NCI-H524 (cell line): Measurements from ENCODE around the gene CAMTA1.
"Not testable (repeated sequence)": the region's sequence is repeated elsewhere in the genome, so short reads cannot be mapped to it uniquely, and the experiment has no call there.

Source experiments
- DNase-seq, 2 experiments: peaks; one replicate each; lab custom pipeline; 2025; lab: John Stamatoyannopoulos, UW

Gene CAMTA1

DNA sequence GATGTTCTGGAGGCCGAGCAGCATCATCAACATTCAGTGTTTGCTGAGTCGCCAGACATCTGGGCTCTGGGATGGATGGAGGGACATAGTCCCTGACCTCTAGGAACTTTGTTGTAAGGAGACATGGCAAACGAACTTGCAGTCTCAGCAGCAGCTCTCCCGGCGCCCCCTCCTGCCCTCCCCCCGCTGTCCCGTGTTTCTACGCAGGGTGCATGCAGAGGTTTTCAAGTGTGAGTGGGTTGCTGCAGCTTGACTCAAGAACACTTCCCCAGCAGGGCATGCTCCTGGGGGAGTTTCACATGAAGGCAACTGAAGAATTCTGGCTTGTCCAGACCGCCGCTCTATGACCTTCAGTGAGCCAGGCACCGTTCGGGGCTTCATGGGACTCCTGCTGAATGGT, 121.9 kb downstream of the CAMTA1 start:
- DNase-seq, result no peak

DNA sequence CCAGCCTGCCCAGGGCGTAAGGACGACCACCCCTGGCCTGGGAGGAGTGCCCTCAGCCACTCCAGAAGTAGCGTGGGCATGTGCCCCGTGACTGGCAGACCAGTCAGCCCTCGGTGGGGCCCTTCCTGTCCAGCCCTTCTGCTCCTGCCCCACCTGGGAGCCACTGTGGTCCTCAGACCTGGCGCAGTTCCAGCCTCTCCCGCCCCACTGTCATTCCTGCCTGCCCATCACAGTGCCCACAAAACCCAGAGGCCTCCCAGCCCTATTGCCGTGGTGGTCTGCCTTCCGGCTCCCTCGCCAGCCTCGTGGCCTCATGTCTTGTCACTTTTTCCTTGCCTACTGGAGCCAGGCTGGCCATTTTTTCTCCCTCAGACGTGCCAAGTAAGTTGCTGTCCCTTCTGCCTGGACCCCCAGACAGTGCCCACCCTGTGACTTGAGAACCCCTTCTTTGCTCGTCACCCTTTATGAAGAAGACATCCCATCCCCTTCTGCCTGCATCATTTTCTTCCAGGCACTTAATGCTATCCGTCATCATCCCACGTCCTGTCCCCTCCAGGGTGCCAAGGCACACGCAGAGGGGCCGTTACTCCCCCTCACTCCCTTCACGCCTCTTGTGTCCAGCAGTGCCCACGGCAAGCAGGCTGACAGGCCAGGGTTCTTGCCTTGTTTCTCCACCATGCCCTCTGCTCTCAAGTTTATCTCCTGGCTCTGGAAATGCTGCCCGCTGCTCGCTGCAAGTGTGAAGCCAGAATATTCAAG, 122.6 kb downstream of the CAMTA1 start:
- DNase-seq, result no peak

DNA sequence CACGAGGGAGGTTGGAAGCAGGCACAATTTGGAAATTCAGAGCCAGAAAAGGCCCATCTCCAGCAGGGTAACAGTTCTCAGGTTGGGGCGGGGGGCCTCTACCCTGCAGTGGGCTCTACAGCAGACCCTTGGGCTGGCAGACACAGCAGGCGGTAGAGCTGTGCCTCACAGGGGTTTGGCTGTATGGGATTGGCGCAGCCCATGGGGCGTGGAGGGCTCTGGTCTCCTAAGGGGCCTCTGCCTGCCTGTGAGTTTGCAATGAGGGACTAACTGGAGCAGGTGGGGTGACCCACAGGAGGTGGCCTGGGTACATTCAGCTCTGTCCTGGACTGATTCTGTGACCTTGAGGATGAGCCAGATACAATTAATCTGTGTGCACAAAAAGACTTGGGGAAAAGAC, 124.1 kb downstream of the CAMTA1 start:
- DNase-seq, result no peak

DNA sequence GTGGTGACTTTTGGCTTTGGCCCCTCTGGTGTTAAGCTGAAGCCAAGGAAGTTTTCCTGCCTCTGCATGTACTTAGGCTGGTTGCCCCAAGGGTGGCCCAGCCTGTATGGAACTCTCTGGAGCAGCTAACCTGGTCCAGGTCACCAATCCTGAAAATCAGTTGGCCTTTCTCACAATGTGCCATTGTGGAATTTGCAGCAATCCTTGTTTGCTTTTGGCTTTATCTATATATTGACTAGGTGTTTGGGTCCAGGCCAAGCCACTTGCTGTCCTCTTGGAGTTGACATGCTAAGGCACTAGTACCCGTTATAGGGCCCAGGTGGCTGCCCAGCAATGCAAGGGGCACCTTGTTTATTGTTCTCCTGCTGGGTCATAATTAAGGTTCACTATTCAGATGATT, 124.6 kb downstream of the CAMTA1 start:
- DNase-seq, result no peak

DNA sequence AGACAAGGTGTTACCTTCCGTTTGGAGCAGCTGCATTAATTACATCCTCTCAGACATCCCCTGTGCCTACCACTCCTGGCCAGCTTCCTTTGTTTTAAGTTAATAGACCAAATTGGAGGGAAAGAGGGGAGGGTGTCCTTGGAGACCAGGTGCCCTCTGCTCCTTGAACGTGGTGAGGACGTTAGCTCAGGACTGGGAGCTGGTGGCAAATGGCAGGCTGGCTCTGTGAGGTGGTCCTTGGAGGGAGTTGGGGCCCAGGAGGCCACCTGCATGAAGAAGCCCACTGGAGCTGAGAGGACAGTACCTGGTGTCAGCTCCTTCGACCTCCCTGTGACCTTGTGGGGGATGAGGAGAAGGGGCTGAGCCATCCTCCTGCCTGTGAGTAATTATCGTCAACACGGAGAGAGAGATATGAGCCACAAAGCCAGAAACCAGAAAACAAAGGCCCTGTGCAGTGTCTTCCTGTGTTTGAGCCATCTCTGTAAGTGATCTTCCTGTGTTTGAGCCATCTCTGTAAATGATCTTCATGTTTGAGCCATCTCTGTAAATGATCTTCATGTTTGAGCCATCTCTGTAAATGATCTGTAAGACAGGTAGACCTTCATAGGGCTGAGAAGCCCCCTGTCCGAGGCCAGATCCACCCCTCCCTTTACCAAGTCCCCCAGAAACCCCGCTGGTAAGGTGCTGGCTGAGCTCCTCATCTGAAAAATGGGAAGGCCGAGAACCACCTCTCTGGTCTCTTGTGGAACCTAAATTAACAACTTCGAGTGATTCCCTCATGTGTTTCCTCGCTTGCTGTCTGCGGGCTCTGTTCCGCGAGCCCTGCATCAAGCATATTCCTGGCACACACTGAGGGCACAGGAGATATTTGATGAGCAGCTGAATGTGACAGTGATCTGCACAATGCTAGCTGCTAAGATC, 126.0 kb downstream of the CAMTA1 start:
- no peak for DNase-seq

DNA sequence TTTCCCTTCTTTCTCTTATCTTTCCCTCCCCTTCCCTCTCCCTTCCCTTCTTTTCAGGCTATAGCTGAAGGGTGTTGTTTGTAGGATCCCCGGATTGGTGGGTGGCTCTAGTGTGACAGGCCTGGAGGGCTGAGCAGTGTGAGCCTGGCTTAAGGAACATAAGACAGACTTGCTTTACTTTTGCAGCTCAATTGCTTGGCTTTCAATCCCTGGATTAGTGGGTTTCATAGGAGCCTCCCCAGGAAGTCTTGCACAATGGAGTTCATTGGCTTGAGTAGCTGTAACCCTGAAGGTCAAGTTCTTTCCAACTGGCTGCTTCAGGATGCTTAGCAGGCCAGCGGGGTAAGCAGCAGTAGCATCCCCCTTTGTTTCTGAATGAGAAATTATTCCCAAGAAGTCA, 126.7 kb downstream of the CAMTA1 start:
- no peak for DNase-seq

DNA sequence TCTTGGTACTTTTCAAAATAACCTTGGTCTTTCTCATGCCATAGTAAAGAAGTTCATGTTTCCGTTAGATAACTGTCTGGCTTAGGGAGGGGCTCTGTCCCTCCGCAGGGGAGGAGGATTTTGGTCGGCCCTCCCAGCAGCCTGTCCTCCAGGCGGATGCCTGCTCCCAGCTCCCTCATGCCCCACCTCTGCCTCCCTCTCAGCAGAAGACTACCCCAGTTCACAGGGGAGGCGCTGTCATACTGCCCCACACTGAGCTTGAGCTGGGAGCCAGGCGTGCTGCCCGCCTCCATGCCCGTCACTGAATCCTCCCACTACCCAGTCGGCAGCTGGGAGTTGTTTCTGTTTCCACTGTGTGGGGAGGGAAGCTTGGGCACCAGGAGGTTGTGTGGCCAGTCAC, 127.3 kb downstream of the CAMTA1 start:
- no peak for DNase-seq

DNA sequence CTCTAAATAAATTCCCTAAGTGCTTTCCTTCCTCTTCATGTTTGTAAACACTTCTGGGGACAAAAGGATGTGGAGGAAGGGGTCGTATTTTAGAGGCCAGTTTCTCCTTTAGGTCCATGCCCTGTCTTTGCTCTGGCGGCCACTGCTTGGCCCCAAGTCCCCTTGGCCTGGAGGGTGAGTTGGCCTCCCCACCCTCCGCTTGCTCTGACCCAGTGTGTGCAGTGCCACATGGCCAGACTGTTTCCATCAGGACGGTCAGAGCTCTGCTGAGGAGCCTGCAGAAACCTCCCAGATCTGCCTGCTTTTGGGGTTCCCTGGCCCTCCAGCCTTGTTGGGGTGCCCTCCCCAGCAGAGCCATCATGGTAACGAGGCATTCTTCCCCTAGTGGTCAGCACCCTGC, 127.8 kb downstream of the CAMTA1 start:
- DNase-seq, result no peak

DNA sequence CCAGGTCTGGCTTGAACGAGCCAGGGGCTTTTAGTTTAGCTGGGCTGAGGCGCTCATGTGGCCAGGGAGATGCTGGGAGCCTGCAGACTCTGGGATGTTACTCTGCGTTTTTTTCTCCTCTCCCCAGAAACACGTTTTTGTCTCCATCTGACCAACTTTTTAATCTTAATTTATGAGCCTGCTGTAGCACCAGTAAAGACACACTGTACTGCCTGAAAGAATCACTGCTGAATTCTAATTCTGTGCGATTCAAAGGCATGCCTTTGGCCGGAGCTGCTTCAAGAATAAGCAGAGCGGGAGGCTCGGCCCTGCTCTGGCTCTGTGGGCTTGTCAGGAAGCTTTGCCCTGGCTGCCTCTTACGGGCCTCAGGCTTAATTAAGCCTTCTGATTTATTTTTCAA, 129.5 kb downstream of the CAMTA1 start:
- no peak for DNase-seq

DNA sequence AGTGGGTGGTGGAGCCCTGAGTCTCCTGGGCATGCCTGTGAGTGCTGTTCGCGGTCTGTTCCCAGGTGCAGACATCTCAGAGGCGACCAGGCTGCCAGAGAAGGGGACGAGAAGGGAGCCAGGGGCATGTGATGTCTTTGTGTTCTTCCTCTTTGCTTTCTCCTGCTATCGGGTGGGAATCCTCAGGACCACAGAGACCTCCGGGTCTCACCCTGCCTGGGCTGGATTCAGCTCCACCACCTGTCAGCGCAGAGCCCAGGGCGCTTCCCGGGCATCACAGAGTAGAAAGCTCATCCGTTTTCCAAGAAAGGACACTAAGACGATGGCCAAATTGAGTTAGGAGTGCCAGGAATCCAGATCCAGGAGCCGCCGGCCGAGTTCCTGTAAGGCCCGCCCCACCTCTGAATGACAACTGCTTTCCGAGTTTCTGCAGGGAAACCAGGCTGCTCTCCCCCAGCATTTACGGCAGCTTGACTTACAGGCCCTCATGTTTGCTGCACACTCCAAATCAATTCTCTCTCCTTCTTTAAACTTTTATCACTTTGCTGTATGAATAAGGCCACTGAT, 130.8 kb downstream of the CAMTA1 start:
- no peak for DNase-seq

DNA sequence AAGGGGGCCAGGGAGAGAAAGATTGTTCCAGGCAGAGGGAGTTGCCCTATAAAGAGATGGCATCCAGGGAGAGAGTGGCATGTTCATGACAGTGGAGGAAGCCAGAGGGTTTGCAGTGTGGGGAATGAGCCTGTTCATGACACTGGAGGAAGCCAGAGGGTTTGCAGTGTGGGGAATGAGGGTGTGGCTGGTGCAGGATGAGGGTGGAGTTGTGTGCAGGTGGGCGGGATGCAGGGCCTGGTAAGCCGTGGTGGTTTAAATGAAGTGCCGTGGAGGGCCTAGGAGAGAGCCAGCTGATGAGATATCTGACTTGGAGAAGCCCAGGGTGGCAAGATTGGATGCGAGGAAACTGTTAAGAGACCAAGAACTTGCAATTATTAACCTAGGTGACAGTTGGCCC, 131.8 kb downstream of the CAMTA1 start:
- DNase-seq, result no peak

DNA sequence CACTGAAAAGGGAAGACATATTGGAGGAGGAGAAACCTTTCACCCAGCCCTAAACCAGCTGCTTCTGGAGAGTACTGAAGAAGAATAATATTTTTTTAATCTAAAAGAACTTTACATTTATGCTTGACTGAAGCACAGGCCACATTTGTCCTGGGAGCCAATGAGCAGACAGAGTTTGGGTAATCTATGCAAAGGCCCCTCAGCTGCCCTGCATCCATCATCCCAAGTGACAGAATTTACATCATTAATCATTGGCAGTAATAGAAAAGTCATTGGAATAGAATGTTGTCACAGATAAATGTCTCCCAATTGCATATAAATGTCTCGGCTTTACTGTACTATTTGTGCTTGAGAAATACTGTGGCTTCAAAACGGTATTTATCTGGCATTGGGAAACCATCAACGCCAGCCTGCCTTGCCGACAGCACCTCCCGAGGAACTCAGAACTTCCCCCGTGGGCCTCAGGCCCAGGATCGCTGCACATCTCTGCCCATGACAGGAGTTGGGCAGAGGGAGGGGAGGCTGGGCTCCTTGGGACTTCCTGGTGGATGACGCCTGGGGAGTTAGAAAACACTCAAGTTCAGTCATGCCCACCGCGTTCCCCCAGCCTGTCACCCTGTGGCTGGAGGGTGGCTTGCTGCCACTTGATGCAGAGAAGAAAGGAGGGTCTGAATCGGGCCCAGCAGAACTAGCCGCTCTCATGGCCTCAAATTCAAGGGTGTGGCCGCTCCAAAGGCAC, 133.1 kb downstream of the CAMTA1 start:
- no peak for DNase-seq

DNA sequence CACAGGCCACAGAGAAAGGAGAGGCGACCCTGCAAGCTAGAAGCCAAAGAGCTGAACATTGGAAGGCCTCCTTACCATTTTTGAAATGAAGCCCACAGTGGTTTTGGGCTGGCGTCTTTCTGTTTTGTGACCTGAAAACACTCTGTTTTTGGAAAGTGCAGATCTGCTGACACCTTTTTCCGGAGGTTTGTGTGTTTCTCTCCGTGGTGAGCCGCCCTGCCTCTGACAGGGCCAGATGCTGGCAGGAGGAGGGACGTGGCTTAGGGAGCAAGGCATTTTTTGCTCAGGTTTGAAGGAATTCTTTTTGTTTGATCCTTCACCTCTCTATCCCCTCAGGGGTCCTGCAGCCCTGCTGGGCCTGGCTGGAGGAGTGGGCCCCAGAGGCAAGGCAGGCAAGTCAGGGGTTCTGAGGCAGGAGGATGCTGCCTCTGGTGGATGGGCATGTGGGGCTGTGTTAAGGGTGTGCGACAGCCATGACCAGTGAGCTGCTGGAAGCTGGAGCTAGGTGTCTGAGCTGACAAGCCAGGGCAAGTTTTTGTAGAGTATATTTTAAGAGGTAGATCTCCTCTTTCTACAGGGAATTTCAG, 133.8 kb downstream of the CAMTA1 start:
- DNase-seq, result no peak

DNA sequence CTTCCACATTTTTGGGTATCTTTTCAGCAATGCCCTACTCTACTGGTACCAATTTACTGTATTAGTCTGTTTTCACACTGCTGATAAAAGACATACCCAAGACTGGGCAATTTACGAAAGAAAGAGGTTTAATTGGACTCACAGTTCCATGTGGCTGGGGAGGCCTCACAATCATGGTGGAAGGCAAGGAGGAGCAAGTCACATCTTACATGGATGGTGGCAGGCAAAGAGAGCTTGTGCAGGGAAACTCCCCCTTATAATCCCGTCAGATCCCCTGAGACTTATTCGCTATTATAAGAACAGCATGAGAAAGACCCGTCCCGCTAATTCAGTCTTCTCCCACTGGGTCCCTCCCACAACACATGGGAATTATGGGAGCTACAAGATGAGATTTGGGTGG, 136.3 kb downstream of the CAMTA1 start:
- not testable (repeated sequence) for DNase-seq

DNA sequence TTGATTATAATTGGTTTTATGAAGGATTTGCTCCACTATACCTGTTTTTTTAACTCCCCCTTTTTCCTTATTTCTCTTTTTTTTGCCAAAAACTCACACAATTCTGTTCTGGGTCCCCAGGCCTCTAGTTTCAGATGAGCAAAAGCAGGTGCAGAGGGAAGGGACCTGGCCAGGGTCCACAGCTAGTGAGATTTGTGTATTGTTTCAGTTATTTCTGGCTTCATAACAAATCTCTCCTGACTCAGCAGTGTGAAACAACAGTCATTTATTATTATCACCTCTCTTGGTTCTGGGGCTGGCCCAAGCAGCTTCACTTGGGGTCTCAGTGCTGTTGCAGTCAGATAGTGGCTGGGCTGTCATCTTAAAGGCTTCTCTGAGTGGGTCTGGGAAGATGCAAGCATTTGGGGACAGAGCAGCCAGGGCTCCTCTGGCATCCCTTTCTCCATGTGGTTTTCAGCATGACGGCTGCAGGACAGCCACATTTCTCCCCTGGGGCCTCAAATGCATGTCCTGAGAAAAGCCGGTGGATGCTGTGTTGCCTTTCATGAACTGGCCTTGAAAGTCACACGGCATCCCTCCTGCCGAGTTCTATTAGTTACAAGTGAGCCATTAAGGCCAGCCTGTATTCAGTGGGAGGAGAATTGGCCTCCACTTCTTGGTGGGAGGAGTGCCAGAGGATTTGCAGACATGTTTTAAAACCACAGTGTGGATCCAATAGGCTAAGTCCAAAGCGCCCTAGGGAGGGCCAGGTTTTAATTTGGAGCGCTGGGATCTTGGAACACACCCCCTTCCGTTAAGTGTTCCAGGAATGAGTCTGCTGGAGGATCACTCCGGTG, 137.1 kb downstream of the CAMTA1 start:
- no peak for DNase-seq

DNA sequence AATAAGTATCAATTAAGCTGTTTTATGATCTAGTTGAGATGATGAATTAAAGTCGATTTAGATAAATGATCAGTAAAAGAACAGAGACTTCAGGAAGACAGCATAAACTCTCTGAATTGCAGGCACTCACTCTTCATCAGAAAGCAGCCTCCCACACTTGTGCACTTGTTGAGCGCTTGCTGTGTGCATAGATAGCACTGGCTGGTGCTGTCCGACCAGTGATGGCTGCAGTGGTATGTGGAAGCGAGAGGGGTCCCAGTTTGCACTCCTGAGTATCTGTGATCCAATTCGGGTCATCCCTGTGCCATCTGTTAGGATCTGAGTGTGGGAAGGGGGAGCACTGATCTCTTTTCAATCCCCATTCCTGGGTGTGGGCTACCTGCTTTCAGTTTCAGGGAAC, 137.8 kb downstream of the CAMTA1 start:
- no peak for DNase-seq

DNA sequence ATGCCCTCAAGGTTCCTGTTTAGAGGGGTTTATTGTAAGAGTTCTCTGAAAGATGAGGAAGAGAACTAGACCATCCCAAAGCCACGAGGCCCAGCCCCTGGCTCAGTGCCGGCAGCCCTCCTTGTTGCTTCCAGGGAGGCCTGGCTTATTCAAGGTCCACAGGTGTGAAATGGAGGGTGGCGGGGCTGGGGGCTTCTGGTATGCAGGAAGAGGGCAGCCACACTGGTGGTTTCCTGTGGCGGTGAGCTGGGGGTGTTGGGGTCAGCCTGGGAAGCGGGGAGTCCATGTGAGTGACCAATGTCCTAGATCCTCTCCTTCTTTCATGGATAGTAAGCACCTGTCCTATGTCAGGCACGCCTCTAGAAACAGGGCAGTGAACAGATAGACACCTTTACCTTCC, 138.2 kb downstream of the CAMTA1 start:
- no peak for DNase-seq

DNA sequence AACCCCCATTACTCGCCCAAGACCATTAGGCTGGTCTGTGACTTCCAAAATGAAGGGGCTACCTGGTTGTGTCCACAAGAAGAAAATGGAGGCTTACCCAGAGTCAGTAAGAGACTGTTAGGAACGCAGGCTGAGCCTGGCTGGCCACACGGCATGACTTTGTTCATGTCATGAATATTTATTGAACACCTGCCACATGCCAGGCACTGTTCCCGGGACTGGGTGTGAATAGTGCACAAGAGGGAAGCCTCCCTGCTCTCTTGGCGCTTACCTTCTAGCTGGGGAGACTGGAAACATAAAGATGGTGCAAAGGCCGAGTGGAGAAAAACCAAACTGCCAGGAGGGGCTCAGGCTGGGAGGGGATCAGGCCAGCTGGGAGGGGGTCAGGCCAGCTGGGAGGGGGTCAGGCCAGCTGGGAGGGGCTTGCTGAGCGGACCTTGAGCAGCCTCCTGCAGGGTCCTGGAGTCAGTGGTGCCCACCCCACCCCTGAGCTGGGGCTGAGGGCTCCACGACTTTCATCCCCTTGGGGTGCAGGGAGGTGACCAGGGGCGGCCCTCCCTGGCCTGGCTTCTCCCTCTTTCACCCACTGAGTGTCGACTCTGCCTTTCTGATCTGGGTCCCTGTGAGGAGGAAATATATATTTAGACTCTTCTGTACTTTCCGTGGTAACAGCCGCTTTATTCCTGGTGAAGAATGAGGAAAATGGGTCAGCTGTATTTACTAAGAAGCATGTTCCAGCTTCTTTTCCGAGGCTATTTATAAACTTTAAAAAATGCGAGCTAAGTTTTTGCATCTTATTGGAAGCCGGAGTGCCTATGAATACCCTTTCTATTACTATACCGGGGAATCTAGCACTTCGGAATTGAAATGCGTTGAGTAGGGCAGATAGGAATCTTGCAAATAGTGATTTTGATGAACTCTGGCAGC, 139.0 kb downstream of the CAMTA1 start:
- DNase-seq, result no peak

DNA sequence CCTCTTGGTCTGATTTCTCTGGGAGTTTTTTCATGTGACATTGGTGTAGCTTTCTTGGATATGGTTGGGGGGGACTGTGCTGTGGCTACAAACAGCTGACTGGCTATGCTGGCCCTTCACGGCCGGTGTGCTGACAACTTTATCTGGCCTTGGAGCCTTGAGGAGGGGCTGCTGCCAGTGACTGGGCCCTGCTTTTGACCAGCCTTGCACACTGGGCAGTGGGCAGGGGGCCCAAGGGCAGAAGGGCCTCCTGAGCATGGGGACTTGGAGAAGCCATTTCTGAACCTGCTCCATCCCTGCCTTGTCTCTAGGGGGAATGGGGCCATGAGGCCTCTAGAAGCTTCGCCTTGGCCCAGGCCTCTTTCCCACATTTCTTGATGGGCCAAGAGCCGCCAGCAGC, 139.6 kb downstream of the CAMTA1 start:
- no peak for DNase-seq

DNA sequence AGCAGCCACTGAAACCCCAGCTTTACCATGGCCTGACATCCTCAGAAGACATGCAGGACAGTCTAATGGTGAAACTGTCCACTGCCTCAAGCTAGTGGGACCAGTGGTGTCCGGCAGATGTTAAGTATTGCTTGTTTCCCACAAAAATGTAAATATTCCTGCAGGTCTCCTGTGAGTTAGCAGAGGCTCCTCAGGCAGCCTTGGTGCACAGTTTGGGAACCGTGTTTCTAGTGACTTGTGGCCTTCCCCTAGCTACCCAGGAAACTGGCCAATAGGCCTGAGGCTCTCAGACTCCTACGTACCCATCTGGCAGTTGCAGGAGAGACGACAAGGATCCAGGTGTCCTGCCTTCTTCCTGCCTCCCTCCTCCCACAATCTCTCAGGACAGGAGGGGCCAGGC, 142.4 kb downstream of the CAMTA1 start:
- no peak for DNase-seq
